ENCODE results near the gene SPNS2. TPM values are rescaled to one million over a fixed set of nuclear protein-coding genes. Genes with fewer than 3 reads are reported as not detected.

Gene SPNS2
- total RNA-seq, 4 donors from 2014 or later: 12.4 to 81.0 (median 31.9) TPM

- peaks cover 0 to 99% (median 0%) of the 10 kb centered on the region in 3 donors for H3K36me3 ChIP-seq
These were observed 49.4 kb downstream of the SPNS2 start for GRCh38 chr17:4548061-4548461.

GRCh38 chr17:4548721-4549531, 50.2 kb downstream of the SPNS2 start:
- Histone ChIP-seq H3K4me3 (no peak overlapping the region), H3K27me3 (no peaks in the 10 kb centered on the region), H3K27ac (no peak overlapping the region), H3K36me3 (peaks cover 0 to 95% (median 0%) of the 10 kb centered on the region in 3 donors), H3K9me3 (no peaks in the 10 kb centered on the region), H3K4me1 (peaks cover 0 to 4% (median 1%) of the 10 kb centered on the region in 4 donors)
- no peak for TF ChIP-seq POLR2A (IDR thresholded peaks at IDR 0.05)
- no peak for TF ChIP-seq CTCF (IDR thresholded peaks at IDR 0.05)
- peak in 1 of 3 donors; percentile 40 for DNase-seq

More at GRCh38 chr17:4548061-4548461, 49.4 kb downstream of the SPNS2 start:
- no peaks in the 10 kb centered on the region for H3K4me1 ChIP-seq
- no peak for DNase-seq
- H3K27me3 ChIP-seq: no peaks in the 10 kb centered on the region
- no peak overlapping the region for H3K4me3 ChIP-seq
- no peaks in the 10 kb centered on the region for H3K9me3 ChIP-seq
- TF ChIP-seq CTCF (IDR thresholded peaks at IDR 0.05) (no peak), POLR2A (IDR thresholded peaks at IDR 0.05) (no peak)
- no peak overlapping the region for H3K27ac ChIP-seq

GRCh38 chr17:4549781-4550533, 51.3 kb downstream of the SPNS2 start:
- TF ChIP-seq POLR2A (IDR thresholded peaks at IDR 0.05): no peak
- TF ChIP-seq CTCF (IDR thresholded peaks at IDR 0.05): no peak
- Histone ChIP-seq H3K27me3 (no peaks in the 10 kb centered on the region), H3K4me3 (no peak overlapping the region), H3K27ac (no peak overlapping the region), H3K36me3 (peaks cover 0 to 85% (median 0%) of the 10 kb centered on the region in 3 donors), H3K9me3 (no peaks in the 10 kb centered on the region), H3K4me1 (peaks cover 0 to 12% (median 6%) of the 10 kb centered on the region in 4 donors)
- no peak for DNase-seq

GRCh38 chr17:4550534-4551039, 51.9 kb downstream of the SPNS2 start:
- H3K27ac ChIP-seq: no peak overlapping the region
- no peak for DNase-seq
- H3K4me1 ChIP-seq: peaks cover 0 to 14% (median 6%) of the 10 kb centered on the region in 4 donors
- H3K27me3 ChIP-seq: no peaks in the 10 kb centered on the region
- H3K9me3 ChIP-seq: no peaks in the 10 kb centered on the region
- H3K4me3 ChIP-seq: no peak overlapping the region
- peaks cover 0 to 79% (median 0%) of the 10 kb centered on the region in 3 donors for H3K36me3 ChIP-seq
- TF ChIP-seq CTCF (IDR thresholded peaks at IDR 0.05) (no peak), POLR2A (IDR thresholded peaks at IDR 0.05) (no peak)

GRCh38 chr17:4551141-4551540, 52.5 kb downstream of the SPNS2 start:
- Histone ChIP-seq H3K27ac (no peak overlapping the region), H3K4me3 (no peak overlapping the region), H3K9me3 (no peaks in the 10 kb centered on the region), H3K27me3 (no peaks in the 10 kb centered on the region), H3K4me1 (peaks cover 0 to 16% (median 8%) of the 10 kb centered on the region in 4 donors), H3K36me3 (peaks cover 0 to 73% (median 0%) of the 10 kb centered on the region in 3 donors)
- peak in 1 of 3 donors; percentile 43 for DNase-seq
- TF ChIP-seq CTCF (IDR thresholded peaks at IDR 0.05) (no peak), POLR2A (IDR thresholded peaks at IDR 0.05) (no peak)

Data from Peyer's patch (tissue), 4 donors.